Loucy (cell line): ENCODE results near the gene DENND2A.

Experiments
- CTCF ChIP-seq: fragments of 200-600 bp; sonication (generic); conservative IDR thresholded peaks from 2 replicates; pipeline ENCODE4 v1.5.1; 2014; ENCODE audit warnings: mild to moderate bottlenecking, antibody characterized with exemption, low read length
- EZH2phosphoT487 ChIP-seq: fragments of 200-600 bp; IDR thresholded peaks from 2 replicates; pipeline ENCODE4 v1.6.1; 2018; ENCODE audit warnings: antibody characterized with exemption, mild to moderate bottlenecking, moderate library complexity, borderline replicate concordance

- TF ChIP-seq CTCF = no peak
- TF ChIP-seq EZH2phosphoT487 = no peak
These were observed 31.0 kb downstream of the DENND2A start for GRCh38 chr7:140609646-140610045.
